ENCODE results near the gene VNN1.
"Not testable (repeated sequence)": the region's sequence is repeated elsewhere in the genome, so short reads cannot be mapped to it uniquely, and the experiment has no call there.

The VNN1 gene

DNA sequence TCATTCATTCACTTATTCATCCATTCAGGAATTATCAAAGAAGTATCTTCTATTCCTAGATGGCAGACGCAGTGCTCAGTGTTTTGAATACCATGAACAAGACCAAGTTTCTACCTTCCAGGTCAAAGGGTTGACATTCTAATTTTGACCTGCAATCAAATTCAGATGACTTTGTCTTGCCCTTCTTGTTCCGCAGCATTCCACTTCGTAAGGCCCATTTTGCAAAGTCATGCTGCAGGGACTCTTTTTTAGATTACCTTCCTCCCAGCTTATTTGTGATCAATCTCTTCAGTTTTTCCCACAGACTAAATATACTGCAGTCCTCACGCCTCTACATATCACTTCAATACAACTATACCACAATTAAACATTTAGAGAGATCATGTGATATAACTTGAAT, 47.7 kb downstream of the VNN1 start:
- no peak for DNase-seq

DNA sequence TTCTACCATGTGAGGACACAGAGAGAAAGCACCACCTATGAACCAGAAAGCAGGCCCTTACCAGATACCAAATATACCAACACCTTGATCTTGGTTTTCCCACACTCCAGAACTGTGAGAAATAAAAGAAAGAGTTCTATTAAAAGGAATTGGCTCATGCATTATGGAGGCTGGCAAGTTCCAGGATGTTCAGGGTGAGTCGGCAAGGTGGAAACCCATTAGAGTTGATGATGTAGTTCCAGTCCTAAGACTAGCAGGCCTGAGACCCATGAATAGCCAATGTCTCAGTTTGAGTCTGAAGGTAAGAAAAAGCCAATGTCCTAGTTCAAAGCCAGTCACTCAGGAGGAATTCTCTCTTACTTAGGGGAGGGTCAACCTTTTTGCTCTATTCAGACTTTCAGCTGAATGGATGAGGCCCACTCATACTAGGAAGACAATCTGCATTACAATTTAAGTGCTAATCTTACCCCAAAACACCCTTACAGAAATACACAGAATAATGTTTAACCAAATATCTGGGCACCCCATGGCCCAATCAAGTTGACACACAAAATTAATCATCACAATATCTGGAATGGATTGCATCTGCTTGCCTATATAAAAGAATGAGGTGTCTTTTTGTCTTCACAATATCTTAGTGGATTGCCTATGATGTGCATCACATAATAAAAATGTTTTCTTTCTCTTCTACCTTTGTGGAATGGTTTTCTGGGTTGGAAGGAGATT, 49.4 kb downstream of the VNN1 start:
- DNase-seq, result no peak

DNA sequence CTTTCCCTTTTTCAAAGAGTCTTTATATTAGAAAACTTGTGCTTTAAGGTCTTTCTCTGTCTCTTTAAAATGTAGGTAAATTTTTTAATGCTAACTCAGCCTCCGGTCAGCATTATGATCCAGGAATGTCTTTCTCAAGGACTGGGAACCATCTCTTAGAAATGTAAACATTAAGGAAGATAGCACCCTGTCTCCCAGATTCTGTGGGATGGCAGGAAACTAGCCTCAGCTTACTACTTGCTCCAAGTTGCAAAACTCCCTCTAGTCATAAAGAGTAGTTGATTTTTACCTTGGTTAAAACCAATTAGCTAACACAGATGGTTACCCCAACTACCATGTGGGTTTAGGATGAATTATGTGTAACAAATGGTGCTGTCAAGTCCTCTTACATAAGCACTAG, 50.2 kb downstream of the VNN1 start:
- DNase-seq, result no peak

DNA sequence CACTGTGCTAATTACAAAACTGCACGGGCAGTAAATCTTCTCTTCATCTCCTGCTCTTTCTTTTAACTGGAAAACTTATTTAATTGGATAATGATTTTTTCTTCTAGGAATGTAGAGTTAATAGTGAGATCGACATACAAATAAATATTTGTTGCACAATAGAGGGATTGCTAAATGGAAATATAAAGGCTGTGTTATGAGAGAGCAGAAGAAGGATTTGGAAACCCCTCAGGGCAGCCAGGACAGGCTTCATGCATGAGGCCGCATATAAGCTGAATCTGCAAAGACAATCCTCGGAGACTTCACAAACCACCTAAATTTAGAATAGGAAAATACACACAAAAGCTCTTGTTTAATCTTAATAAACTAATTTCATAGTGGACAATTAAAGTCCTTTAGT, 51.9 kb downstream of the VNN1 start:
- DNase-seq, result no peak

DNA sequence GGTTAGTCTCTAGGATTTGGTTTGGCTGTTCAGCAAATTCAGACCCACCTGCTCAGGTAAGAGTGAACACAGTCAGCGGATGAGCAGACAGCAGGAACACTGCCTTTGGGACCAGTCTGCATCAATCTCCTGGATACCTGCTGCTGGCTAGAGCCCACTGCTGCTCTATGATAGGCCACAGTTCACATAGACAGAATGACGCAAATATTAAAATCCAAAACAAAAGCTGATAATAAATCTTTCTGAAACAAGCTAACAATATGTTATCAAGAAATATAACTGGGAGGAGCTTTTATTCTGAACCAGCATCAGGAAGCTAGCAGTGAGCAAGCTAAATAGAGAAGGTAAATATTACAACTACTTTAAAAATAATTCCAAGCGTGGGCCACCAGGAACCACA, 54.8 kb downstream of the VNN1 start, which contains the start of gene TAAR1:
Gene TAAR1 (minus strand): TSS at position 101 of the 400 bp plus-strand sequence. CDS start 13,179 bp downstream, outside the sequence.
- no peak for DNase-seq

DNA sequence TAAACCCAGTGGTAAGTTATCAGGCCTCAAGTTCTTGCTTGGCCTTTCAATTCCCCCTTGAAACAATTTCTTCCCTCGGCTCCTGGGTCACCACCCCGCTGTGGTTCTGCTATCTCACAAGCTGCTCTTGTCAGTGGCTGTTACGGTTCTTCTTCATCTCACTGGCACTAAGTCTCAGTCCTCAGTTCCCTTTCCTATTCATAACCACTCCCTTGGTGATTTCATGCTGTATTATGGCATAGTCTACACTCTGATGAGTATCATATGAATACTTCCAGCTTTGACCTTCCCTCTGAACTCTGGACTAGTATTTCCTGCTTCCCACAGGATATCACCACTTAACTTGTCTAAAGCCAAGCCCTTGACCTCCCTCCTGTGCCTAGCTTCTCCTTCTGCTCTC, 62.8 kb downstream of the VNN1 start:
- peak; percentile 5 for DNase-seq

DNA sequence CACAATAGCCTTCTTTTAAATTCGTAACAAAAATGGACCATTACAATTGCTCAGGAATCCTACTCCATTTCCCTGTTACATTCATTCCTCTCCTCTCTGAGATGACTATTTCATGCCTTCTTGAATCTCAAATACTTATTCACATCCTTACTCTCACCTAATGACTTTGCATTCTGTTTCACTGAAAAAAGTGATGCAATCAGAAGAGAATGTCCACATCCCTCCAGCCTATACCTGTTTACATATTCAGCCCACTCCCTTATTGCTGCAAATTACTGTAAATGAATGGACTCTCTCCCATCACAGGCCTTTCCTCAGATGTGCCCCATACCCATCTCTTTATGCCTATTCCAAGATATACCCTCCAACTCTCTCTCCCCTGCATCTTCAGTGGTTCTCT, 63.4 kb downstream of the VNN1 start:
- no peak for DNase-seq

DNA sequence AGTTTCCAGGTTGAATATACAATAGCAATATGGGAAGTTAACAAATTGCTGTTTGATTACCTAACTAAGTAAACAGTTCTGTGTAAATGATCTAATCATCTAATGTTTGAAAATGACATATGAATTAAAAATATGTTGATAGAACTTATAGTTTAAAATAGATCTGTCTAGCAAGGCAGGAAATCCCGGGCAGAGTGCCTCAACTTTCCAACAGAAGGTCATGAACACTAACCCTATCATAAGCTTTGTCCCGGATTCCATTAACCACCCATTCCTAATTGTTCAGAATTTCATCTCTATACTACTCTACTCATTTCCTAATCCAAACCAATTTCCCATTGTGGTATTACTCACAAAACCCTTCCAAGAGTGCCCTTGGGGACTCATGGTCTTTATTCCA, 65.0 kb downstream of the VNN1 start:
- no peak for DNase-seq

DNA sequence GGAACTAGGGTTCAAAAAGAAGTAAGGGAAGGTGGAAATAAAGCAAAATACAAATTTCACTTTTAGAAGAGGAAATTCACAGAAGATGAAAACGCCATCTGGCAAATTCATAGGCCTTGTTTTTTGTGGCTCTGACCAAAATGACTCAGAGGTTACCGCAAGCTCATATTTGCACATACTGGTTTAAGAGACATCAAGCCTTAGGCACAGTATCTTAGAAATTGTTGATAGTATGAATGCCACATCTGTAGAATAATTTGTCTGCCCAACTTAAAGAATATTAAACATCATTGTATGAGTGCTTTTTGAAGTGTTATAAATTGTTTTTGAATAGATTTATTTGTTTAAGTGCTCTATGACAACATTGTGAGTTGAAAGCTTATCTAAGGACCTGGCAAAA, 65.5 kb downstream of the VNN1 start:
- DNase-seq, result peak; percentile 35

DNA sequence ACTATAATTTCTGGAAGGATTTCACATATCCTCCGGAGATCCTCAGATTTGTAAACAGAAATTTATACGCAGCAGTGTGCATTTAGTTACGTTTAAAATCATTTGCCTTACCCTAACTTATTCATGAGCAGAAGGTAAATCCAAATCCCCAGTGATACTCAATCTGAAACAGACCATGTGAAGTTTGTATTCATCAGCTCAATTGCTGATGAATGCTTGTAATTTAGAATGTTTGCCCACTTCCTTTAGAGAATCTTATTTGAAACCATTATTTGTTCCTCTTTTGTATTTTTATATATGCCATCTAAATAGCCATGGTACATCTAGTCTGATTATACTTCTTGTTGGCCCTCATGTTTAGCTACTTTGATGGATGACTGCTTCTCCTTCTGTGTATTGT, 70.3 kb downstream of the VNN1 start:
- DNase-seq, result no peak

DNA sequence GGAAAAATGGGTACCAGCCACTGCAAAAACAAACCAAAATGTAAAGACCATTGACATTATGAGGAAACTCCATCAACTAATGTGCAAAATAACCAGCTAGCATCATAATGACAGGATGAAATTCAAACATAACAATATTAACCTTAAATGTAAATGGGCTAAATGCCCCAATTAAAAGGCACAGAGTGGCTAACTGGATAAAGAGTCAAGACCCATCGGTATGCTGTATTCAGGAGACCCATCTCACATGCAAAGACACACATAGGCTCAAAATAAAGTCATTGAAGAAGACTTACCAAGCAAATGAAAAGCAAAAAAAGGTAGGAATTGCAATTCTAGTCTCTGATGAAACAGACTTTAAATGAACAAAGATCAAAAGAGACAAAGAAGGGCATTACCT, 76.7 kb downstream of the VNN1 start:
- DNase-seq, result not testable (repeated sequence)

DNA sequence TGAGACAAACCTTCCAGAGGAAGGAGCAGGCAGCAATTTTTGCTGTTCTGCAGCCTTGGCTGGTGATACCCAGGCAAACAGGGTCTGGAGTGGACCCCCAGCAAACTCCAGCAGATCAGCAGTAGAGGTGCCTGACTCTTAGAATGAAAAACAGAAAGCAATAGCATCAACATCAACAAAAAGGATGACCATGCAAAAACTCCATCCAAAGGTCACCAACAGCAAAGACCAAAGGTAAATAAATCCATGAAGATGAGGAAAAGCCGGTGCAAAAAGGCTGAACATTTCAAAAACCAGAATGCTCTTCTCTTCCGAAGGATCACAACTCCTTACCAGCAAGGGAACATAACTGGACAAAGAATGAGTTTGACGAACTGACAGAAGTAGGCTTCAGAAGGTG, 77.9 kb downstream of the VNN1 start:
- not testable (repeated sequence) for DNase-seq

DNA sequence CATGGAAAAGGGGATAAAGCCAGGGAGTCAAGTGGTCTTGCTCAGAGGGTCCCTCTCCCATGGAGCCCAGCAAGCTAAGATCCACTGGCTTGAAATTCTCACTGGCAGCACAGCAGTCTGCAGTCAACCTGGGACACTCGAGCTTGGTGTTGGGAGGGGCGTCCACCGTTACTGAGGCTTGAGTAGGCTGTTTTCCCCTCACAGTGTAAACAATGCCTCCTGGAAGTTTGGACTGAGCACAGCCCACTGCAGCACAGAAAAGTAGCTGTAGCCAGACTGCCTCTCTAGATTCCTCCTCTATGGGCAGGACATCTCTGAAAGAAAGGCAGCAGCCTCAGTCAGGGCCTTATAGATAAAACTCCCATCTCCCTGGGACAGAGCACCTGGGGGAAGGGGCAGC, 78.6 kb downstream of the VNN1 start:
- DNase-seq, result not testable (repeated sequence)

DNA sequence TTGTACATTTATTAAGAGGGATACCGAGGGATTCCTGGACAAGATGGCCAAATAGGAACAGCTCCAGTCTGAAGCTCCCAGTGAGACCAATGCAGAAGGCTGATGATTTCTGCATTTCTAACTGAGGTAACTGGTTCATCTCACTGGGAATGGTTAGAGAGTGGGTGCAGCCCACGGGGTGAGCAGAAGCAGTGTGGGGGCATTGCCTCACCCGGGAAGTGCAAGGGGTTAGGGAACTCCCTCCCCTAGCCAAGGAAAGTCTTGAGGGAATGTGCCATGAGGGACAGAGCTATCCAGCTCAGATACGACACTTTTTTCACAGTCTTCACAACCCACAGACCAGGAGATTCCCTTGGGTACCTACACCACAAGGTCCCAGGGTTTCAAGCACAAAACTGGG, 79.1 kb downstream of the VNN1 start:
- DNase-seq, result no peak

DNA sequence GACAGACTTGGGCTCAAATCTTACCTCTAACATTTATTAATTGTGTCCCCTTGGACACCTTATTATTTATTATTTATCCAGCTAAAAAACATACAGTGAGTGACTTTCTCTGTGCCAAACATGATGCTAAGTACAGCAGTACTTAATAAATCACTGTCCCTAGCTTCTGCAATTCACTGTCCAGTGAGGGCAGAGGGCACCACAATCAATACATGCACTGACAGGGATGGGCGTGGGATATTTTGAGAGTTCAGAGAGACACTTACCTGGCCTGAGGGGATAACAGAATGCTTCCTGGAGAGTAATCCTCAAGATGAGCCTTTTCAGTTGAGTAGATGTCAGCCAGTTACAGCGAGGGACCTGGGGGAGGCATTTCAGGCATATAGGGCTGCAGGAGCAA, 80.5 kb downstream of the VNN1 start:
- no peak for DNase-seq

Data from CD4-positive, alpha-beta T cell treated with Interleukin-4 for 4 hours (primary cell).